Measurements from ENCODE around the gene CLDN16. TPM values are rescaled to one million over a fixed set of nuclear protein-coding genes. Genes with fewer than 3 reads are reported as not detected.

The CLDN16 gene
- total and polyA plus RNA-seq, 9 of the 15 experiments (the other 6 are each of a cell fraction or from before 2014, with no cell fraction given), result 0.04 to 0.11 (median 0.04) TPM; not detected in 6

DNA sequence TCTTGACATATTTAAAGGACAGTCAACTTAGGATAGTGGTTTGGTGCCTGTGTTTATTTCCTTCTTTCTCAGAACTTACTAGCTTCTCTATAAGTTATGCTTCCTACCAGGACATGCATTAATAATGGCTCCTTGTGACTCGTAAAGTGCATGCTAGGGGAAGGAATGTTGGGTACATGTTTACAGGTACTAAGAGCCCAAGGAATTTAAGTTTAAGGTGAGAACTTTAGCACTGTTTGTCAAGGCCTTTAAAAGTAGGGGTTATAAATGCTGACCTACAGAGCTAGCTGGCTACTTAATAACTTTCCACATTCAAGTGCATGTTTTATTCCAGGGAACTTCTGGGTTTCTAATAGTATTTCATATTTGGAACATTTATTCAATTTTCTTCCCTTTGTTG, 61.8 kb downstream of the CLDN16 start, which contains the start of gene TMEM207:
TMEM207 (minus strand) TSS at position 101 of the 400 bp plus-strand sequence; CDS start at position 9, 92 bp downstream.
- Histone ChIP-seq H4K20me1 (replicated peaks; ENCODE audit: control insufficient read depth, insufficient read depth, low read length) (no peaks in the 10 kb centered on the region), H2AFZ (ENCODE audit: low read depth, low read length) (no peak within 1 kb of the TSS), H3K9ac (ENCODE audit: insufficient read depth in 1 of 2, low read depth in 2 of 2, low read length in 2 of 2) (no peak within 1 kb of the TSS), H3K9me3 (replicated peaks; ENCODE audit: control insufficient read depth, insufficient read depth, low read depth, low read length) (no peaks in the 10 kb centered on the region), H3K4me2 (ENCODE audit: insufficient read depth, low read length) (no peak within 1 kb of the TSS), H3K27ac (ENCODE audit: extremely low read depth, low read depth, low read length) (no peak within 1 kb of the TSS), H3K4me1 (replicated peaks in 1 of 2; ENCODE audit: control insufficient read depth in 2 of 2, insufficient read depth in 2 of 2, low read length in 2 of 2) (no peaks in the 10 kb centered on the region), H3K36me3 (ENCODE audit: control insufficient read depth, insufficient read depth, low read length) (no peaks in the 10 kb centered on the region), H3K4me3 (no peak within 1 kb of the TSS), H3K9me1 (ENCODE audit: control insufficient read depth, insufficient read depth, low read length) (no peaks in the 10 kb centered on the region), H3K27me3 (ENCODE audit: control insufficient read depth in 2 of 2, insufficient read depth in 2 of 2, low read length in 2 of 2) (no peaks in the 10 kb centered on the region), H3K79me2 (ENCODE audit: control insufficient read depth, insufficient read depth, low read length) (no peaks in the 10 kb centered on the region)
- 0% methylated on average over 1 of the region's 1 CpG for WGBS (ENCODE audit: insufficient coverage, low coverage, missing lambda C conversion rate)
- TF ChIP-seq, protein P1, sequence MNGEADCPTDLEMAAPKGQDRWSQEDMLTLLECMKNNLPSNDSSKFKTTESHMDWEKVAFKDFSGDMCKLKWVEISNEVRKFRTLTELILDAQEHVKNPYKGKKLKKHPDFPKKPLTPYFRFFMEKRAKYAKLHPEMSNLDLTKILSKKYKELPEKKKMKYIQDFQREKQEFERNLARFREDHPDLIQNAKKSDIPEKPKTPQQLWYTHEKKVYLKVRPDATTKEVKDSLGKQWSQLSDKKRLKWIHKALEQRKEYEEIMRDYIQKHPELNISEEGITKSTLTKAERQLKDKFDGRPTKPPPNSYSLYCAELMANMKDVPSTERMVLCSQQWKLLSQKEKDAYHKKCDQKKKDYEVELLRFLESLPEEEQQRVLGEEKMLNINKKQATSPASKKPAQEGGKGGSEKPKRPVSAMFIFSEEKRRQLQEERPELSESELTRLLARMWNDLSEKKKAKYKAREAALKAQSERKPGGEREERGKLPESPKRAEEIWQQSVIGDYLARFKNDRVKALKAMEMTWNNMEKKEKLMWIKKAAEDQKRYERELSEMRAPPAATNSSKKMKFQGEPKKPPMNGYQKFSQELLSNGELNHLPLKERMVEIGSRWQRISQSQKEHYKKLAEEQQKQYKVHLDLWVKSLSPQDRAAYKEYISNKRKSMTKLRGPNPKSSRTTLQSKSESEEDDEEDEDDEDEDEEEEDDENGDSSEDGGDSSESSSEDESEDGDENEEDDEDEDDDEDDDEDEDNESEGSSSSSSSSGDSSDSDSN (IDR thresholded peaks at IDR 0.05; ENCODE audit: borderline replicate concordance in 1 of 2, low read depth in 2 of 2, low read length in 2 of 2), result no peak
- TF ChIP-seq CSDE1 (IDR thresholded peaks at IDR 0.05) (no peak), BDP1 (IDR thresholded peaks at IDR 0.05; ENCODE audit: insufficient read depth, insufficient read length) (no peak), JUNB (CRISPR knock-in tag; conservative IDR thresholded peaks at IDR 0.05) (no peak), ZNF41 (CRISPR knock-in tag; conservative IDR thresholded peaks at IDR 0.05) (no peak), NFRKB (IDR thresholded peaks at IDR 0.05; ENCODE audit: low read depth) (no peak), RFX1 (IDR thresholded peaks at IDR 0.05) (no peak), ETV6 (IDR thresholded peaks at IDR 0.05; ENCODE audit: borderline replicate concordance in 1 of 2, low read depth in 2 of 2, low read length in 1 of 2) (no peak), ETV6 (CRISPR knock-in tag; IDR thresholded peaks at IDR 0.05; ENCODE audit: borderline replicate concordance) (no peak), SMAD1 (IDR thresholded peaks at IDR 0.05; ENCODE audit: low read depth, low read length, partially characterized antibody) (no peak), HOXB6 (CRISPR knock-in tag; IDR thresholded peaks at IDR 0.05; ENCODE audit: borderline replicate concordance) (no peak)
- ATAC-seq (no peak), FAIRE-seq (no peak), DNase-seq (ENCODE audit: extremely low read depth in 1 of 4, low spot score in 3 of 4) (no peak)
- ChIA-PET POLR2A (no interaction called here), CTCF (ENCODE audit: low intra/inter-chr PET ratio) (no interaction called here)
- intact Hi-C loops (cut with micrococcal nuclease) (no loop called here), in situ Hi-C loops (cut with MboI) (no loop called here)
- BruUV-seq (replicated peaks), result no TSS peak
